ENCODE data around the gene IPO9. TPM values are rescaled to one million over a fixed set of nuclear protein-coding genes. Genes with fewer than 3 reads are reported as not detected.
"Not testable (repeated sequence)": the region's sequence is repeated elsewhere in the genome, so short reads cannot be mapped to it uniquely, and the experiment has no call there.

IPO9 gene
- polyA plus RNA-seq, 1 donor (not counting 4 experiments of a cell fraction or from before 2014, with no cell fraction given): 38.9 TPM

- no peaks in the 10 kb centered on the region for H3K27me3 ChIP-seq (ENCODE audit: control insufficient read depth, extremely low read depth, insufficient read depth, low read length)
- DNase-seq (ENCODE audit: low read depth, low spot score): no peak
- dilution Hi-C loops (cut with MboI; ENCODE audit: extremely low pct_ligation_motif_present, low sequenced_read_pairs): no loop called here
- no peak overlapping the region for H3K4me3 ChIP-seq (ENCODE audit: control insufficient read depth in 2 of 3, extremely low read depth in 1 of 3, insufficient read depth in 2 of 3, low read depth in 1 of 3, low read length in 3 of 3)
- peaks cover 17 to 46% of the 10 kb centered on the region in 2 experiments for H3K36me3 ChIP-seq (ENCODE audit: control insufficient read depth in 2 of 2, extremely low read depth in 1 of 2, insufficient read depth in 2 of 2, low read length in 2 of 2)
- no peak overlapping the region for H3K4me2 ChIP-seq (ENCODE audit: control insufficient read depth, extremely low read depth, insufficient read depth, low read depth, low read length)
- peaks cover 3% of the 10 kb centered on the region for H3K9me1 ChIP-seq (ENCODE audit: control insufficient read depth, extremely low read depth, insufficient read depth, low read length)
- no peak for FAIRE-seq
- H4K20me1 ChIP-seq (ENCODE audit: control insufficient read depth, extremely low read depth, insufficient read depth, low read length): no peaks in the 10 kb centered on the region
- peaks cover 31% of the 10 kb centered on the region for H3K4me1 ChIP-seq (ENCODE audit: control insufficient read depth, extremely low read depth, insufficient read depth, low read length)
- H3K79me2 ChIP-seq (ENCODE audit: control insufficient read depth, insufficient read depth, low read length): peaks cover 8% of the 10 kb centered on the region
- TF ChIP-seq CTCF (optimal IDR thresholded peaks at IDR 0.05 in 1 of 3, IDR thresholded peaks at IDR 0.05 in 1 of 3, conservative IDR thresholded peaks at IDR 0.05 in 1 of 3; ENCODE audit: extremely low read depth in 1 of 3, insufficient read depth in 2 of 3, low read length in 3 of 3): no peak
- no peak for TF ChIP-seq EZH2 (IDR thresholded peaks at IDR 0.05; ENCODE audit: low read length)
- H3K9ac ChIP-seq (ENCODE audit: control insufficient read depth, extremely low read depth, insufficient read depth, low read length): no peak overlapping the region
- no peaks in the 10 kb centered on the region for H3K9me3 ChIP-seq (ENCODE audit: control insufficient read depth, low read depth, low read length)
- H3K27ac ChIP-seq (ENCODE audit: control insufficient read depth, insufficient read depth, low read length): no peak overlapping the region
- H2AFZ ChIP-seq (ENCODE audit: control insufficient read depth, low read length): no peak overlapping the region
These were observed 23.0 kb downstream of the IPO9 start for GRCh38 chr1:201851949-201852348.

DNA sequence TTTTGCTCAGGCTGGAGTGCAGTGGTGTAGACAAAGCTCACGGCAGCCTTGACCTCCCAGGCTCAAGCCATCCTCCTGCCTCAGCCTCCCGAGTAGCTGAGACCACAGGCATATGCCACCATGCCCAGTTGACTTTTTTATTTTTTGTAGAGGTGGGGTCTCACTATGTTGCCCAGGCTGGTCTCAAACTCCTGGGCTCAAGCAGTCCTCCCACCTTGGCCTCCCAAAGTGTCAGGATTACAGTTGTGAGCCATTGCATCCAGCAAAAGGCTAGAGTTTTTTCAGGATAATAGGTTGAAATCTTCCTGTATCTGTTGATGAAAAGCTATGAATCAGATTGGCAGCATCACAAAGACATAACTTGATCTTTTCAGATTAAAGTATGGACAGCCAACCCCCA, 27.8 kb downstream of the IPO9 start:
- H3K79me2 ChIP-seq (ENCODE audit: control insufficient read depth, insufficient read depth, low read length); DNase-seq (ENCODE audit: low read depth, low spot score); H3K9ac ChIP-seq (ENCODE audit: control insufficient read depth, extremely low read depth, insufficient read depth, low read length); H3K4me3 ChIP-seq (ENCODE audit: control insufficient read depth in 2 of 3, extremely low read depth in 1 of 3, insufficient read depth in 2 of 3, low read depth in 1 of 3, low read length in 3 of 3); H3K4me2 ChIP-seq (ENCODE audit: control insufficient read depth, extremely low read depth, insufficient read depth, low read depth, low read length); H3K9me3 ChIP-seq (ENCODE audit: control insufficient read depth, low read depth, low read length); H4K20me1 ChIP-seq (ENCODE audit: control insufficient read depth, extremely low read depth, insufficient read depth, low read length); H3K4me1 ChIP-seq (ENCODE audit: control insufficient read depth, extremely low read depth, insufficient read depth, low read length); dilution Hi-C loops (cut with MboI; ENCODE audit: extremely low pct_ligation_motif_present, low sequenced_read_pairs); FAIRE-seq; H3K9me1 ChIP-seq (ENCODE audit: control insufficient read depth, extremely low read depth, insufficient read depth, low read length); H2AFZ ChIP-seq (ENCODE audit: control insufficient read depth, low read length); H3K27ac ChIP-seq (ENCODE audit: control insufficient read depth, insufficient read depth, low read length); H3K27me3 ChIP-seq (ENCODE audit: control insufficient read depth, extremely low read depth, insufficient read depth, low read length): not testable (repeated sequence)
- peaks cover 17 to 48% of the 10 kb centered on the region in 2 experiments for H3K36me3 ChIP-seq (ENCODE audit: control insufficient read depth in 2 of 2, extremely low read depth in 1 of 2, insufficient read depth in 2 of 2, low read length in 2 of 2)

DNA sequence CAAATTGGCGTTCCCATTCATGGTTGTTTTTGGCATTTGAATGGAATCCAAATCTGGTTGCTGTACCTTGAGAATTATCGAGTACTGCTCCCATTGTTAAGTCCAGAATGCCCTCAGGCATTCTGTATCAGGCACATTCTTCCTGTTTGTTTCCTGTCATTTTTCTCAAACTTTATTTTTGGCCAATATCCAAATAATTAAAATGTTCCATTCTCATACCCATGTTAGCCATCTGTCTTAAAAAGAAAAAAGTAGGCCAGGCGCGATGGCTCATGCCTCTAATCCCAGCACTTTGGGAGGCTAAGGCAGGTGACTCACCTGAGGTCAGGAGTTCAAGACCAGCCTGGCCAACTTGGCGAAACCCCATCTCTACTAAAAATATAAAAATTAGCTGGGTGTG, 30.5 kb downstream of the IPO9 start:
- Histone ChIP-seq H4K20me1 (ENCODE audit: control insufficient read depth, extremely low read depth, insufficient read depth, low read length) (no peaks in the 10 kb centered on the region), H3K4me3 (ENCODE audit: control insufficient read depth in 2 of 3, extremely low read depth in 1 of 3, insufficient read depth in 2 of 3, low read depth in 1 of 3, low read length in 3 of 3) (no peak overlapping the region), H3K9ac (ENCODE audit: control insufficient read depth, extremely low read depth, insufficient read depth, low read length) (no peak overlapping the region), H3K4me1 (ENCODE audit: control insufficient read depth, extremely low read depth, insufficient read depth, low read length) (no peaks in the 10 kb centered on the region), H3K4me2 (ENCODE audit: control insufficient read depth, extremely low read depth, insufficient read depth, low read depth, low read length) (no peak overlapping the region), H3K36me3 (ENCODE audit: control insufficient read depth in 2 of 2, extremely low read depth in 1 of 2, insufficient read depth in 2 of 2, low read length in 2 of 2) (peaks cover 9 to 37% of the 10 kb centered on the region in 2 experiments), H3K9me1 (ENCODE audit: control insufficient read depth, extremely low read depth, insufficient read depth, low read length) (no peaks in the 10 kb centered on the region), H3K9me3 (ENCODE audit: control insufficient read depth, low read depth, low read length) (no peaks in the 10 kb centered on the region), H2AFZ (ENCODE audit: control insufficient read depth, low read length) (no peak overlapping the region), H3K79me2 (ENCODE audit: control insufficient read depth, insufficient read depth, low read length) (no peaks in the 10 kb centered on the region), H3K27ac (ENCODE audit: control insufficient read depth, insufficient read depth, low read length) (no peak overlapping the region), H3K27me3 (ENCODE audit: control insufficient read depth, extremely low read depth, insufficient read depth, low read length) (no peaks in the 10 kb centered on the region)
- no peak for FAIRE-seq
- dilution Hi-C loops (cut with MboI; ENCODE audit: extremely low pct_ligation_motif_present, low sequenced_read_pairs): no loop called here
- DNase-seq (ENCODE audit: low read depth, low spot score): no peak
- no peak for TF ChIP-seq CTCF (optimal IDR thresholded peaks at IDR 0.05 in 1 of 3, IDR thresholded peaks at IDR 0.05 in 1 of 3, conservative IDR thresholded peaks at IDR 0.05 in 1 of 3; ENCODE audit: extremely low read depth in 1 of 3, insufficient read depth in 2 of 3, low read length in 3 of 3)
- TF ChIP-seq EZH2 (IDR thresholded peaks at IDR 0.05; ENCODE audit: low read length): no peak
